ENCODE measurements around the gene IQSEC3. TPM values are rescaled to one million over a fixed set of nuclear protein-coding genes. Genes with fewer than 3 reads are reported as not detected.

Gene IQSEC3
- total RNA-seq, 1 experiment from 2014 or later: 1.7 TPM

DNA sequence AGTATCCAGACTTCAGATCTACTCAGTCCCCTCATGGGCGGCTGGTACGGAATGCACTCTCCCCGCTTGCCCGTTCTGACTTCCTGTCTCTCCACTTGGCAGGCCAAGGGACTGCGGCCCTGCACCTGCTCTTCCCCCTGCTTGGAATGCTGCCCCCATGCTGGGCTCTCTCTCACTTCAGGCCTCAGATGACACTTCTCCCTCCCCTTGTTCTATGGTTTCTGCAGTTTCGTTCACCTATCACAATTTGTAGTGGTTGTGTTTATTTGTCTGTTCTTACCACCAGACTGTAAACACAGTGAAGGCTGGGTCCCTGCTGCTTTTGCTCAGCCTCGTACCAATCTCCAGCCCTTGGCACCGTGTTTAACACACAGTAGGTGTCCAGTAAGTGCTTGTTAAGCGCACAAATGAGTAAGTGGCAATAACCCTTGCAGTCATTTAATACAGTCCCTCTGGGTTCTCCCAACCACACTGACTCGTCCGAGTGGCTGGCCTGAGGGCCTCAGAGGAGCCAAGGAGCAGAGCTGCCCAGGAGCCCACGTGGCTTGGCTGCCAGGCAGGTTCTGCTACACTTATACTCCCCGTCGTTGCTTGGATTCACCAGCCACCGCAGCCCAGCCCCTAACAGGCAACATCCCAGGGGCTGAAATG is 135.6 kb downstream of the IQSEC3 start:
- H3K9me3 Mint-ChIP-seq: peaks cover 10% of the 10 kb centered on the region
- CTCF ChIA-PET: interaction anchor here (2.4 to 4.8 kb wide), 2 partner anchors 17 to 49 kb away, joined by 19 to 43 read pairs; no protein-coding TSS in a partner anchor
- no peaks in the 10 kb centered on the region for H3K36me3 Mint-ChIP-seq
- peaks cover 58% of the 10 kb centered on the region for H3K27me3 Mint-ChIP-seq (ENCODE audit: low read depth)
- ATAC-seq (peak; percentile 68), DNase-seq (ENCODE audit: low spot score) (peak; percentile 64)
- TF ChIP-seq, protein P1, sequence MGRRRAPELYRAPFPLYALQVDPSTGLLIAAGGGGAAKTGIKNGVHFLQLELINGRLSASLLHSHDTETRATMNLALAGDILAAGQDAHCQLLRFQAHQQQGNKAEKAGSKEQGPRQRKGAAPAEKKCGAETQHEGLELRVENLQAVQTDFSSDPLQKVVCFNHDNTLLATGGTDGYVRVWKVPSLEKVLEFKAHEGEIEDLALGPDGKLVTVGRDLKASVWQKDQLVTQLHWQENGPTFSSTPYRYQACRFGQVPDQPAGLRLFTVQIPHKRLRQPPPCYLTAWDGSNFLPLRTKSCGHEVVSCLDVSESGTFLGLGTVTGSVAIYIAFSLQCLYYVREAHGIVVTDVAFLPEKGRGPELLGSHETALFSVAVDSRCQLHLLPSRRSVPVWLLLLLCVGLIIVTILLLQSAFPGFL (CRISPR knock-in tag; IDR thresholded peaks at IDR 0.05; ENCODE audit: borderline replicate concordance): no peak
- TF ChIP-seq FOXP1 (CRISPR knock-in tag; IDR thresholded peaks at IDR 0.05; ENCODE audit: borderline replicate concordance): peak; percentile 48; the same call in 1 of the 2 replicates
- TF ChIP-seq, protein P2, sequence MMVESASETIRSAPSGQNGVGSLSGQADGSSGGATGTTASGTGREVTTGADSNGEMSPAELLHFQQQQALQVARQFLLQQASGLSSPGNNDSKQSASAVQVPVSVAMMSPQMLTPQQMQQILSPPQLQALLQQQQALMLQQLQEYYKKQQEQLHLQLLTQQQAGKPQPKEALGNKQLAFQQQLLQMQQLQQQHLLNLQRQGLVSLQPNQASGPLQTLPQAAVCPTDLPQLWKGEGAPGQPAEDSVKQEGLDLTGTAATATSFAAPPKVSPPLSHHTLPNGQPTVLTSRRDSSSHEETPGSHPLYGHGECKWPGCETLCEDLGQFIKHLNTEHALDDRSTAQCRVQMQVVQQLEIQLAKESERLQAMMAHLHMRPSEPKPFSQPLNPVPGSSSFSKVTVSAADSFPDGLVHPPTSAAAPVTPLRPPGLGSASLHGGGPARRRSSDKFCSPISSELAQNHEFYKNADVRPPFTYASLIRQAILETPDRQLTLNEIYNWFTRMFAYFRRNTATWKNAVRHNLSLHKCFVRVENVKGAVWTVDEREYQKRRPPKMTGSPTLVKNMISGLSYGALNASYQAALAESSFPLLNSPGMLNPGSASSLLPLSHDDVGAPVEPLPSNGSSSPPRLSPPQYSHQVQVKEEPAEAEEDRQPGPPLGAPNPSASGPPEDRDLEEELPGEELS (CRISPR knock-in tag; IDR thresholded peaks at IDR 0.05): 0 out of 2 replicates have a peak, but pooled peaks have one; percentile 22
- no peak overlapping the region for H3K27ac Mint-ChIP-seq
- peaks cover 25% of the 10 kb centered on the region for H3K4me1 Mint-ChIP-seq
- H3K4me3 Mint-ChIP-seq: peak overlapping the region; percentile 65
- POLR2A ChIA-PET: no interaction called here

DNA sequence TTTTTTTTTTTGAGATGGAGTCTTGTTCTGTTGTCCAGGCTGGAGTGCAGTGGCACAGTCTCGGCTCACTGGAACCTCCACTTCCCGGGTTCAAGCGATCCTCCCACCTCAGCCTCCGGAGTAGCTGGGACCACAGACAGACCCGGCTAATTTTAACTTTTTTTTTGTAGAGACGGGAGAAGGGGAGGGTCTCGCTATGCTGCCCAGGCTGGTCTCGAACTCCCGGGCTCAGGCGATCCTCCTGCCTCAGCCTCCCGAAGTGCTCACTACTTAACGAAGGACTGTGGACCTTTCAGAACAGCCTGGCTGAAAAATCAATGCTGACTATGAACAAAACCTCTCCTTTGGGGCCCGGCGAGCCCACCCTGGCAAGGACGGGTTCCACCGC is 136.5 kb downstream of the IQSEC3 start:
- Mint-ChIP-seq H3K27ac (no peak overlapping the region), H3K27me3 (ENCODE audit: low read depth) (peaks cover 58% of the 10 kb centered on the region), H3K36me3 (no peaks in the 10 kb centered on the region), H3K4me1 (peaks cover 25% of the 10 kb centered on the region), H3K9me3 (peaks cover 9% of the 10 kb centered on the region), H3K4me3 (peak overlapping the region; percentile 49)
- ATAC-seq (no peak), DNase-seq (ENCODE audit: low spot score) (no peak)
- TF ChIP-seq ZNF121 (CRISPR knock-in tag; IDR thresholded peaks at IDR 0.05): peak; percentile 99
- no peak for TF ChIP-seq ZNF396 (CRISPR knock-in tag; IDR thresholded peaks at IDR 0.05; ENCODE audit: borderline replicate concordance)
- TF ChIP-seq RORB (CRISPR knock-in tag; IDR thresholded peaks at IDR 0.05): no peak
- peak; percentile 78; the same call in 1 of the 2 replicates for TF ChIP-seq GTF2I (CRISPR knock-in tag; conservative IDR thresholded peaks at IDR 0.05)
- no peak for TF ChIP-seq GABPB1 (CRISPR knock-in tag; IDR thresholded peaks at IDR 0.05)
- ChIA-PET CTCF (interaction anchor here (1.0 to 4.8 kb wide), 4 partner anchors 14 to 240 kb away, joined by 3 to 43 read pairs (median 13); no protein-coding TSS in a partner anchor), POLR2A (no interaction called here)

DNA sequence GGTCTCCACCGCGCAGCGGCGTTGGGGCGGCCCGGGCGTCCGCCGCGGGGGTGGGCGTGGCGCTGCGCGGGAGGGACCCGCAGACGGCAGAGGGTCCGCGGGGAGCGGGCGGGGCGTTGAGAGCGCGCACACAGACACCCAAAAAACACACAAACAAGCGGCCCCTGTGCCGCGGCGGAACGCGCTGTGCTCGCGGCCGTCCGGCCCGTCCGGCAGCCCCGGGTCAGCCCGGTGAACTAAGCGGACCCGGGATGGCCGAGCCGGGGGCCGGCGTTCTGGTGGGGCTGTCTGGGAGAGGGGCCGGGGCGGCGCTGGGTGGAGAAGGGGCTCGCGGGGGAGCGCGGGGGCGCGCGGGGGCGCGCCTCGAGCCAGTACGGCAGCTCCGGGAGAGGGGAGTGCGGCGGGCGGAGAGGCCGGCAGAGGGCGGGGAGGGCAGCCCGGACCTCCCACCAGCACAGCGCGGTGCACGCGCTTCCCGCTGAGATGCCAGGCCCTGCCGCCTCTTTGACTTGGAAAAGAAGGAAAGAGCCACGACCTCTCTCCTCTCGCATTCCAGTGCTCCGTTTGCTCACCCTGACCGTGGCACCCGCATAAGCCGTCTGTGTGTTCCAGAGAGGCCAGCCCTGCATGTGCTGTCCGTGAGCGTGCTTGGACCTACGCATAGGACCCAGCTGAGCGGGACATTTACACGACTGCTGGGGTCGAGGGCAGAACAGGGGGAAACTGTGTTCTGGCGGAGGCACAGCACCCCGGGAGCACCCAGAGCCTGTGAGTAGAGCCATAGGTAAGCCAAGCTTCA is 137.1 kb downstream of the IQSEC3 start:
- peaks cover 24% of the 10 kb centered on the region for H3K4me1 Mint-ChIP-seq
- H3K4me3 Mint-ChIP-seq: peak overlapping the region; percentile 68
- TF ChIP-seq ZNF671 (CRISPR knock-in tag; IDR thresholded peaks at IDR 0.05): no peak
- no peak for TF ChIP-seq SOX15 (CRISPR knock-in tag; IDR thresholded peaks at IDR 0.05)
- TF ChIP-seq FOXP1 (CRISPR knock-in tag; IDR thresholded peaks at IDR 0.05; ENCODE audit: borderline replicate concordance): peak; percentile 12; the same call in 1 of the 2 replicates
- TF ChIP-seq TEAD1 (CRISPR knock-in tag; IDR thresholded peaks at IDR 0.05): 0 out of 2 replicates have a peak, but pooled peaks have one; percentile 18
- 0 out of 2 replicates have a peak, but pooled peaks have one; percentile 22 for TF ChIP-seq SP1 (CRISPR knock-in tag; conservative IDR thresholded peaks at IDR 0.05)
- TF ChIP-seq, protein P3, sequence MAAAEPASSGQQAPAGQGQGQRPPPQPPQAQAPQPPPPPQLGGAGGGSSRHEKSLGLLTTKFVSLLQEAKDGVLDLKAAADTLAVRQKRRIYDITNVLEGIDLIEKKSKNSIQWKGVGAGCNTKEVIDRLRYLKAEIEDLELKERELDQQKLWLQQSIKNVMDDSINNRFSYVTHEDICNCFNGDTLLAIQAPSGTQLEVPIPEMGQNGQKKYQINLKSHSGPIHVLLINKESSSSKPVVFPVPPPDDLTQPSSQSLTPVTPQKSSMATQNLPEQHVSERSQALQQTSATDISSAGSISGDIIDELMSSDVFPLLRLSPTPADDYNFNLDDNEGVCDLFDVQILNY (CRISPR knock-in tag; IDR thresholded peaks at IDR 0.05): 0 out of 2 replicates have a peak, but pooled peaks have one; percentile 24
- TF ChIP-seq, protein P4, sequence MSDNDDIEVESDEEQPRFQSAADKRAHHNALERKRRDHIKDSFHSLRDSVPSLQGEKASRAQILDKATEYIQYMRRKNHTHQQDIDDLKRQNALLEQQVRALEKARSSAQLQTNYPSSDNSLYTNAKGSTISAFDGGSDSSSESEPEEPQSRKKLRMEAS (CRISPR knock-in tag; IDR thresholded peaks at IDR 0.05): peak; percentile 64; the same call in 1 of the 2 replicates
- TF ChIP-seq, protein P5, sequence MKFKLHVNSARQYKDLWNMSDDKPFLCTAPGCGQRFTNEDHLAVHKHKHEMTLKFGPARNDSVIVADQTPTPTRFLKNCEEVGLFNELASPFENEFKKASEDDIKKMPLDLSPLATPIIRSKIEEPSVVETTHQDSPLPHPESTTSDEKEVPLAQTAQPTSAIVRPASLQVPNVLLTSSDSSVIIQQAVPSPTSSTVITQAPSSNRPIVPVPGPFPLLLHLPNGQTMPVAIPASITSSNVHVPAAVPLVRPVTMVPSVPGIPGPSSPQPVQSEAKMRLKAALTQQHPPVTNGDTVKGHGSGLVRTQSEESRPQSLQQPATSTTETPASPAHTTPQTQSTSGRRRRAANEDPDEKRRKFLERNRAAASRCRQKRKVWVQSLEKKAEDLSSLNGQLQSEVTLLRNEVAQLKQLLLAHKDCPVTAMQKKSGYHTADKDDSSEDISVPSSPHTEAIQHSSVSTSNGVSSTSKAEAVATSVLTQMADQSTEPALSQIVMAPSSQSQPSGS (CRISPR knock-in tag; IDR thresholded peaks at IDR 0.05; ENCODE audit: borderline replicate concordance, low read depth): no peak
- peaks cover 9% of the 10 kb centered on the region for H3K9me3 Mint-ChIP-seq
- H3K27ac Mint-ChIP-seq: no peak overlapping the region
- H3K27me3 Mint-ChIP-seq (ENCODE audit: low read depth): peaks cover 58% of the 10 kb centered on the region
- H3K36me3 Mint-ChIP-seq: no peaks in the 10 kb centered on the region
- ATAC-seq: peak; percentile 58
- POLR2A ChIA-PET: no interaction called here
- DNase-seq (ENCODE audit: low spot score): peak; percentile 59
- CTCF ChIA-PET: interaction anchor here (1.0 to 2.4 kb wide), 3 partner anchors 15 to 239 kb away, joined by 3 to 43 read pairs (median 7); no protein-coding TSS in a partner anchor
